NT2/D1 (cell line): Measurements from ENCODE around the gene IFNLR1.
A peak's percentile ranks its signal among the peaks of the same experiment; 100 is the strongest.

Experiments
- DNase-seq: peaks from one replicate; pipeline ENCODE4 v3.0.0-alpha.2; 2011; ENCODE audit warnings: low read depth, low spot score
- H3K27me3 ChIP-seq: 2 replicates; pipeline ENCODE4 v1.6.0; 2011; ENCODE audit warnings: mild to moderate bottlenecking; ENCODE audit not compliant: insufficient read length, insufficient read depth
- H3K36me3 ChIP-seq: 2 replicates; pipeline ENCODE4 v1.6.1; 2011; ENCODE audit warnings: mild to moderate bottlenecking, low read length, mixed read lengths; ENCODE audit not compliant: insufficient read depth, insufficient read length
- H3K4me1 ChIP-seq: 2 replicates; pipeline ENCODE4 v1.5.1; 2011; ENCODE audit not compliant: insufficient read depth, insufficient read length
- H3K4me3 ChIP-seq: 2 replicates; pipeline ENCODE4 v1.5.1; 2011; ENCODE audit warnings: low read depth; ENCODE audit not compliant: insufficient read length
- H3K9ac ChIP-seq: 2 replicates; pipeline ENCODE4 v1.6.0; 2011; ENCODE audit warnings: low read depth; ENCODE audit not compliant: insufficient read length
- H3K9me3 ChIP-seq: 2 replicates; pipeline ENCODE4 v1.5.1; 2011; ENCODE audit warnings: mild to moderate bottlenecking, low read length; ENCODE audit not compliant: insufficient read depth
- SUZ12 ChIP-seq: IDR thresholded peaks from 2 replicates; pipeline ENCODE4 v1.6.1; 2011; ENCODE audit not compliant: insufficient read length, insufficient read depth; ENCODE audit errors: extremely low read depth
- YY1 ChIP-seq: IDR thresholded peaks from 2 replicates; pipeline ENCODE4 v1.6.1; 2011; ENCODE audit not compliant: insufficient read length, insufficient read depth
- ZNF274 ChIP-seq: IDR thresholded peaks from 2 replicates; pipeline ENCODE4 v1.6.1; 2011; ENCODE audit warnings: mild to moderate bottlenecking, low read depth, low read length

IFNLR1 gene

DNA sequence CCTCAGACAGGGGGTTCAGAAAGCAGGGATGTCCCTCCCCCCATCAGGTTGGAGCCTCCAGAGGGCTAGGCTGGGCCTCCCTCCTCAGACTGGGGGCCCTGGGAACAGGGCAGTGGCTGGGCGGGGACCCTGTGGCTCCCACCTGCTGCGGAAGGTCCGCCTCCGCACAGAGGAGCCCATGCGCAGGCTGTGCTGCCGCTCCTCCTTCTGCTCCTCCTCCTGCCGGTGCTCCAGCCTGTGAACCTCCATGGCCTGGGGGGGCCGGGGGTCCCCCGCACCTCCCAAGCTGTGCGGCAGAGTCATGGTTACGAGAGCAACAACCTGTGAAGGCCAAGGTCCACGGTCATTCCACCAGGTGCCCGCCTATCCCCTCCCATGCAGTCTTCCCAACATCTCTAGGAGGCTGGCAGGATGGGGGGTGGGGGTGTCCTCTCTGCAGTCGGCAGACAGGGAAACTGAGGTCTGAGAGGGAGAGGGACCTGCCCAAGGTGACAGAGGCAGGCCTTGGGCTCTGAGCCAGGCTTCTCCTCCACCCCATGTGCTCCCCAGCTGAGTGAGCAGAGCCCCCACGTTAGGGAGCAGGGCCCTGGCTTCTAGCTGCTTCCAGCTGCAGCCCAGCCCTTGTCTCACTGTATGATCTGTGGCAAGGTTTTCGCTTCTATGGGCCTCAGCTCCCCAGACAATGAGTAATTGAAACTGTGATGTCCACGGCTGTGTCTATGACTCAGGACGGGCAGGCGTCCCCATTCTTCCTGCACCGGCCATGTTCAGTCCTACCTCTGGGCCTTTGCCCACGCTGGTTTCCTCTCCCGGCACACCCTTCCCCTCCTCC, 78.5 kb downstream of the IFNLR1 start:
- no peak for DNase-seq
- H3K36me3 ChIP-seq: no peaks in the 10 kb centered on the region
- H3K27me3 ChIP-seq: no peaks in the 10 kb centered on the region
- TF ChIP-seq YY1 (no peak), ZNF274 (no peak), SUZ12 (no peak)
- H3K9ac ChIP-seq: peak overlapping the region; percentile 36
- no peak overlapping the region for H3K4me3 ChIP-seq
- H3K4me1 ChIP-seq: peaks cover 47% of the 10 kb centered on the region
- no peaks in the 10 kb centered on the region for H3K9me3 ChIP-seq

DNA sequence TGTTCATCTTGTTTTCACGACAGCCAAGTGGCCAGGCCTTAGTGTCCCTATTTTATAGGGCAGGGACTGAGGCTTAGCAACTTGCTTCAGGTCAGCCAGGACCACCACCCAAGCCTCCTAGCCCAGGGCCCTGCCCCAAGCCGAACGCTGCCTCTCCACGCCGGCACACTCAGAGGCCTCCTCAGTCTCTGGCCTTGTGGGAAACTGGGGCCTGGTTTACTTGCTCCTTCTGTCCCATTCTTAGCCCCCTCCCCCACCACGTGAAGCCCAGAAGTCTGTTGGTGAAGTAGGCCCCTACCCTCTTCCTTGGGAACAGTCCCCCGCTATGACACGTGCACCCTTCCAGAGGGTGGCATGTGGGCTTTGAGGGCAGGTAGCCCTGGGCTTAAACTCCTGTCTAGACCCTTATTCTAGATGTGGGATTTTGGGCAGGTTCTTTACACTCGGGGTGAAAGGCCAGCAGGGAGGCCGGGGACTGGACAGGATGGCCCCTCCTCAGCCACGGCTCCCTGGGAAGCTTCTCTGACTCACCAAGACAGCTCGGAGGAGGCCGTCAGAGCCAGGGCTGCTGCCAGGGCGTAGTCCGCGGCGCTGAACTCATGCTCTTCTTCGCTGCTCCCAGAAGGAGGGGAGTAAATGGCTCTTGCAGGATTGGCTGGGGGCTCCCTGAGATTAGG, 79.5 kb downstream of the IFNLR1 start:
- Histone ChIP-seq H3K36me3 (no peaks in the 10 kb centered on the region), H3K4me3 (no peak overlapping the region), H3K27me3 (no peaks in the 10 kb centered on the region), H3K4me1 (peaks cover 46% of the 10 kb centered on the region), H3K9ac (peak overlapping the region; percentile 34), H3K9me3 (no peaks in the 10 kb centered on the region)
- TF ChIP-seq ZNF274 (no peak), SUZ12 (no peak), YY1 (no peak)
- DNase-seq: no peak

DNA sequence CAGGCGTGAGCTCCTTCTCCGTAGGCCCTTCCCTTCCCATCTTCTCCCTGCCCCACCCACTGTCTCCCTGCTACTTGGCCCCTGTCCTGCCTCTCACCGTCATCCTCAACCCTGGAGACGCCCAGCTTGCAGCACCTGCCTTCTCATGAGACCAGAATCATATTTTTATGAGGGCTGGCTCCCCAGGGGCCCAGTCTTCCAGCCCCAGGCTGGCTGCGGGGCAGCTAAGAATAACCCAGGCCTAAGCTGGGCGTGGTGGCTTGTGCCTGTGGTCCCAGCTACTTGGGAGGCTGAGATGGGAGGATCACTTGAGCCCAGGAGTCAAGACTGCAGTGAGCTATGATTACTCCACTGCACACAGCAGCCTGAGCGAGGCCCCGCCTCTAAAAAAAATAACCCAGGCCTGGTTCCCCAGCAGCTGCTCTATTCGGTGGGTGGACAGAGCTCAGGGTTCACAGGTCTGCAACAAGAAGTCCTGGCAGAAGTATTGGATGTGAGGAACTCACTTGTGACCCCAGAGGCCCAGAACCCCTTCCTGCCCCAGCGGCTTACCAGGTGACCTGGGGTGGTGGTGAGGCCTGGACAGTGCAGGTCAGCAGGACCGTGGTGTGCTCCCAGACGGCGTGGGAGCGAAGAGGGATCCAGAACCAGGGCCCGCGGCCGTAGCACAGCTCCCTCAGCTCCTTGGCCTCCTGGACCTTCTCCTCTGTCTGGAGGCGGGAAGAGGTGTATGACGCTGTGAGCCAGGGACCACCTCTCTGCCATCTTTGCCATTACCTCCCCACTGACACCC, 81.5 kb downstream of the IFNLR1 start:
- H3K36me3 ChIP-seq: no peaks in the 10 kb centered on the region
- no peaks in the 10 kb centered on the region for H3K9me3 ChIP-seq
- no peak for DNase-seq
- no peaks in the 10 kb centered on the region for H3K27me3 ChIP-seq
- TF ChIP-seq ZNF274 (no peak), SUZ12 (no peak), YY1 (no peak)
- H3K4me3 ChIP-seq: no peak overlapping the region
- H3K9ac ChIP-seq: no peak overlapping the region
- H3K4me1 ChIP-seq: peaks cover 36% of the 10 kb centered on the region

DNA sequence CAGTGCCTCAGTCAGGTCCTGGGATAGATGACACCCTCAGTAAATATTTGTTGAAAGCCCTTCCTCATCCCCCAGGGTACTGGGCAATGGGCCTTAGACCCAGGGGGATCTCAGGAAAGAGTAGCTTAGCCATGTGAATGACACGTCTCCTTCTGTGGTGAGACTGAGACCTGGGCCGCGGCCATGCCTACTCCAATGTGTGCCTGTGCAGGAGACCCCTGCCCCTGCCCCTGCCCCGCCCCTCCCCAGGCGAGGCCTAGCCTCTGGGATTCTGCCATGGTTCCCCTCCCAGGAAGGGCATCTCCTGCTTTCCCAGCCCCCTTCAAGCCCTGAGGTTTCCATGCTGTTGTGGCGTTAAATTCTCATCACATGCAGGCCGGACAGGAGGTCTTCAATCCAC, 82.2 kb downstream of the IFNLR1 start:
- no peak overlapping the region for H3K4me3 ChIP-seq
- DNase-seq: no peak
- H3K9ac ChIP-seq: no peak overlapping the region
- peaks cover 37% of the 10 kb centered on the region for H3K4me1 ChIP-seq
- no peaks in the 10 kb centered on the region for H3K9me3 ChIP-seq
- H3K36me3 ChIP-seq: no peaks in the 10 kb centered on the region
- H3K27me3 ChIP-seq: no peaks in the 10 kb centered on the region
- no peak for TF ChIP-seq SUZ12
